Thymus (tissue), 11 donors: Measurements from ENCODE around the gene MAP1S. TPM values are rescaled to one million over a fixed set of nuclear protein-coding genes. Genes with fewer than 3 reads are reported as not detected.

Experiments
- DNase-seq, 9 donors: peaks; one replicate each; pipeline ENCODE4 v3.0.0-alpha.2; 2013; ENCODE audit warnings: low spot score in 9 of 9, low read depth in 6 of 9, missing footprints in 1 of 9
- H3K27ac ChIP-seq, 2 donors: one replicate each; pipeline ENCODE4 v1.5.1; 2013; ENCODE audit warnings: control low read depth in 1 of 2, low read depth in 1 of 2, low read length in 1 of 2, mild to moderate bottlenecking in 1 of 2, moderate library complexity in 1 of 2
- H3K27me3 ChIP-seq, 2 donors: one replicate each; pipeline ENCODE4 v1.5.1; 2013; ENCODE audit warnings: low read length in 1 of 2; ENCODE audit not compliant: control insufficient read depth in 2 of 2, insufficient read depth in 1 of 2
- H3K36me3 ChIP-seq, 2 donors: one replicate each; pipeline ENCODE4 v1.5.1; 2013; ENCODE audit warnings: low read length in 1 of 2, mild to moderate bottlenecking in 1 of 2, moderate library complexity in 1 of 2; ENCODE audit not compliant: control insufficient read depth in 2 of 2, insufficient read depth in 2 of 2
- H3K4me1 ChIP-seq, 2 donors: one replicate each; pipeline ENCODE4 v1.5.1; 2013; ENCODE audit warnings: low read length in 2 of 2; ENCODE audit not compliant: control insufficient read depth in 2 of 2, insufficient read depth in 2 of 2
- H3K4me3 ChIP-seq, 2 donors: one replicate each; pipeline ENCODE4 v1.5.1; 2013; ENCODE audit warnings: low read length in 2 of 2, control low read depth in 1 of 2, mild to moderate bottlenecking in 1 of 2
- H3K9me3 ChIP-seq, 2 donors: one replicate each; pipeline ENCODE4 v1.5.1; 2013; ENCODE audit warnings: low read length in 1 of 2, mild to moderate bottlenecking in 1 of 2; ENCODE audit not compliant: control insufficient read depth in 2 of 2, insufficient read depth in 1 of 2
- WGBS: extraction: QIAGEN DNeasy Blood & Tissue Kit; methylation state at CpG from one replicate; pipeline ENCODE4 v1.1.7; 2013; 5-methylcytosine and 5-hydroxymethylcytosine counted together
- polyA plus RNA-seq: library from polyadenylated mRNA; stranded (reverse); fragments of 200-250 nt; gene quantifications from one replicate; pipeline ENCODE4 v1.2.3, GENCODE V29; 2013
- total RNA-seq: library from RNA; stranded (reverse); fragments of 120-200 nt; gene quantifications from one replicate; pipeline ENCODE4 v1.2.4, GENCODE V29; 2013
- donor health status: healthy.

Gene MAP1S
- total and polyA plus RNA-seq, 2 donors: 8.5 to 17.5 TPM

GRCh38 chr19:17679526-17680229 lies 39.6 kb upstream of the MAP1S start:
- H3K27ac ChIP-seq: no peak overlapping the region
- H3K9me3 ChIP-seq: no peaks in the 10 kb centered on the region
- no peak overlapping the region for H3K4me3 ChIP-seq
- peaks cover 20 to 52% of the 10 kb centered on the region in 2 donors for H3K27me3 ChIP-seq
- DNase-seq: no peak
- no peaks in the 10 kb centered on the region for H3K4me1 ChIP-seq
- WGBS: 12% methylated on average over 14 of the region's 14 CpGs
- H3K36me3 ChIP-seq: no peaks in the 10 kb centered on the region

- peaks cover 21 to 56% of the 10 kb centered on the region in 2 donors for H3K27me3 ChIP-seq
- H3K4me3 ChIP-seq: no peak overlapping the region
- no peak overlapping the region for H3K27ac ChIP-seq
- WGBS: 4% methylated on average over 38 of the region's 38 CpGs
- no peaks in the 10 kb centered on the region for H3K36me3 ChIP-seq
- no peak for DNase-seq
- H3K4me1 ChIP-seq: no peaks in the 10 kb centered on the region
- no peaks in the 10 kb centered on the region for H3K9me3 ChIP-seq
Observed at GRCh38 chr19:17680230-17680722, 39.0 kb upstream of the MAP1S start.

- 56% methylated on average over 25 of the region's 25 CpGs for WGBS
- Histone ChIP-seq H3K4me1 (no peaks in the 10 kb centered on the region), H3K4me3 (no peak overlapping the region), H3K27me3 (peaks cover 31 to 70% of the 10 kb centered on the region in 2 donors), H3K36me3 (no peaks in the 10 kb centered on the region), H3K27ac (no peak overlapping the region), H3K9me3 (peaks cover 0 to 1% of the 10 kb centered on the region in 2 donors)
- peak in 6 of 9 donors; percentile 19 to 61 (median 42) for DNase-seq
Observed at GRCh38 chr19:17681505-17682125, 37.7 kb upstream of the MAP1S start.

- H3K9me3 ChIP-seq: peaks cover 0 to 1% of the 10 kb centered on the region in 2 donors
- WGBS: 80% methylated on average over 5 of the region's 5 CpGs
- DNase-seq: no peak
- no peaks in the 10 kb centered on the region for H3K36me3 ChIP-seq
- H3K4me1 ChIP-seq: no peaks in the 10 kb centered on the region
- peaks cover 36 to 76% of the 10 kb centered on the region in 2 donors for H3K27me3 ChIP-seq
- H3K4me3 ChIP-seq: no peak overlapping the region
- H3K27ac ChIP-seq: no peak overlapping the region
Observed at GRCh38 chr19:17682273-17682672, 37.0 kb upstream of the MAP1S start.

- Histone ChIP-seq H3K36me3 (no peaks in the 10 kb centered on the region), H3K27ac (no peak overlapping the region), H3K27me3 (peaks cover 44 to 84% of the 10 kb centered on the region in 2 donors), H3K9me3 (peaks cover 0 to 1% of the 10 kb centered on the region in 2 donors), H3K4me1 (no peaks in the 10 kb centered on the region), H3K4me3 (no peak overlapping the region)
- 93% methylated on average over 4 of the region's 4 CpGs for WGBS
- no peak for DNase-seq
Observed at GRCh38 chr19:17683078-17683477, 36.2 kb upstream of the MAP1S start.

- no peak for DNase-seq
- Histone ChIP-seq H3K9me3 (peaks cover 0 to 1% of the 10 kb centered on the region in 2 donors), H3K4me3 (no peak overlapping the region), H3K36me3 (no peaks in the 10 kb centered on the region), H3K27ac (no peak overlapping the region), H3K4me1 (no peaks in the 10 kb centered on the region), H3K27me3 (peaks cover 49 to 88% of the 10 kb centered on the region in 2 donors)
- 77% methylated on average over 4 of the region's 4 CpGs for WGBS
Observed at GRCh38 chr19:17684256-17684655, 35.0 kb upstream of the MAP1S start.

GRCh38 chr19:17685451-17686022 lies 33.7 kb upstream of the MAP1S start:
- Histone ChIP-seq H3K9me3 (peaks cover 0 to 1% of the 10 kb centered on the region in 2 donors), H3K4me1 (no peaks in the 10 kb centered on the region), H3K36me3 (no peaks in the 10 kb centered on the region), H3K4me3 (no peak overlapping the region), H3K27ac (no peak overlapping the region), H3K27me3 (peaks cover 43 to 79% of the 10 kb centered on the region in 2 donors)
- 65% methylated on average over 15 of the region's 15 CpGs for WGBS
- DNase-seq: no peak

- Histone ChIP-seq H3K27me3 (peaks cover 40 to 75% of the 10 kb centered on the region in 2 donors), H3K4me1 (no peaks in the 10 kb centered on the region), H3K9me3 (peaks cover 0 to 1% of the 10 kb centered on the region in 2 donors), H3K4me3 (no peak overlapping the region), H3K27ac (no peak overlapping the region), H3K36me3 (no peaks in the 10 kb centered on the region)
- DNase-seq: no peak
- 6% methylated on average over 12 of the region's 12 CpGs for WGBS
Observed at GRCh38 chr19:17686023-17686521, 33.2 kb upstream of the MAP1S start.

- Histone ChIP-seq H3K4me3 (no peak overlapping the region), H3K27ac (no peak overlapping the region), H3K27me3 (peaks cover 34 to 70% of the 10 kb centered on the region in 2 donors), H3K4me1 (no peaks in the 10 kb centered on the region), H3K9me3 (peaks cover 0 to 1% of the 10 kb centered on the region in 2 donors), H3K36me3 (no peaks in the 10 kb centered on the region)
- DNase-seq: no peak
- WGBS: 1% methylated on average over 28 of the region's 28 CpGs
Observed at GRCh38 chr19:17686592-17687024, 32.7 kb upstream of the MAP1S start.
